Fibroblast of lung (primary cell): ENCODE results near the gene PGBD1.

ENCODE experiments used
- CTCF ChIP-seq, 2 donors: IDR thresholded peaks in 1 of 2; conservative IDR thresholded peaks in 1 of 2; 1 replicate in 1 of 2; 2 replicates in 1 of 2; pipeline ENCODE4 v1.5.1; 2011 to 2012; ENCODE audit warnings: low read length in 2 of 2, control low read depth in 1 of 2, inconsistent platforms in 1 of 2, low read depth in 1 of 2, mild to moderate bottlenecking in 1 of 2
- EZH2 ChIP-seq: IDR thresholded peaks from 2 replicates; pipeline ENCODE4 v1.5.1; 2012; ENCODE audit warnings: low read length, control low read depth, mild to moderate bottlenecking; ENCODE audit errors: missing control alignments

GRCh38 chr6:28252009-28252975 lies 29.1 kb upstream of the PGBD1 start, which contains the start of gene ZKSCAN4:
- TF ChIP-seq EZH2 (no peak), CTCF (conservative IDR thresholded peaks at IDR 0.05 in 1 of 2, IDR thresholded peaks at IDR 0.05 in 1 of 2; ENCODE audit: low read depth in 1 of 2, low read length in 2 of 2) (no peak)
